ENCODE results near the gene GGA2.

DNA sequence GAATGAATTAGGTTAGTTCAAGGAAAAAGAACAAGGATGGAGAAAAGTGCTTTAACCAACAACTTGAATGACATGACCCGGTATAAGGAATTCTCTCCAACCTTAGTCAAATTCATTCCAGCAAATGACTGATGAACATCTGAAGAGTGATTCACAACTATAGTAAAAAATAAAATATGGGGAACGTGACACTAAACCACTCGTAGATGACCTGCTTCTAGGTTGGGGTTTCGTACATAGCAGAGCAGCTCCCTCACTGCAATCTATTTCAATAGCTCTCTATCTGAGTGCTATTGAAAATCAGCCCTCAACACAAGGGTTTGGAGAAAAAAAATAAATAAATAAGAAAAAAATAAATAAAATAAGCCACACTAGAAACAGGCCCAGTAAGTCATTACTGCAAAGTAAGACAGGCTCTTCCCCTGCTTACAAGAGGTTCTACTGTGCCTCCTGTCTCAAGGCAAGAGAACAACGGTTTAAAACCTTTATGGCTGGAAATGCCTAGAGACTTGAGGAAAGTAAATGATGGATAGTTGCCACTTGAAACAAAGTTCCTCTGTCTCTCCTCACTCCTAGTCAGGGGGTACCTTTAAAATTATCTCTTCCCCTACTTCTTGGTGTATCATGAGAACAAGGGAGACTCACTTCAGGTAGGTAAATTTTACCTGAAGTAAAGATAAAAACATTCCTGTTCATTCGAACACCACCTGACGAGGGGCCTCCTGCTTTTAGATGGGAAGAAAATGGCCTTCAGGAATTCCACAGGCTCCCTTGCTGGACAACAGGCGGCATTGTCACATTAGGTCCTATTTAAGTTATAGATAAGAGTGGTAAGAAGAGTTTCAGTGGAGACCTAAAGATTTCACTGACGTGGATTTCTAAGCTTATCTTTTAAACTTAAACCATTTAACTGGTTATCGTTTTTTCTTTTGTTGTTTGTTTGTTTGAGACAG is 77.8 kb downstream of the GGA2 start:
- TF ChIP-seq, protein P1, sequence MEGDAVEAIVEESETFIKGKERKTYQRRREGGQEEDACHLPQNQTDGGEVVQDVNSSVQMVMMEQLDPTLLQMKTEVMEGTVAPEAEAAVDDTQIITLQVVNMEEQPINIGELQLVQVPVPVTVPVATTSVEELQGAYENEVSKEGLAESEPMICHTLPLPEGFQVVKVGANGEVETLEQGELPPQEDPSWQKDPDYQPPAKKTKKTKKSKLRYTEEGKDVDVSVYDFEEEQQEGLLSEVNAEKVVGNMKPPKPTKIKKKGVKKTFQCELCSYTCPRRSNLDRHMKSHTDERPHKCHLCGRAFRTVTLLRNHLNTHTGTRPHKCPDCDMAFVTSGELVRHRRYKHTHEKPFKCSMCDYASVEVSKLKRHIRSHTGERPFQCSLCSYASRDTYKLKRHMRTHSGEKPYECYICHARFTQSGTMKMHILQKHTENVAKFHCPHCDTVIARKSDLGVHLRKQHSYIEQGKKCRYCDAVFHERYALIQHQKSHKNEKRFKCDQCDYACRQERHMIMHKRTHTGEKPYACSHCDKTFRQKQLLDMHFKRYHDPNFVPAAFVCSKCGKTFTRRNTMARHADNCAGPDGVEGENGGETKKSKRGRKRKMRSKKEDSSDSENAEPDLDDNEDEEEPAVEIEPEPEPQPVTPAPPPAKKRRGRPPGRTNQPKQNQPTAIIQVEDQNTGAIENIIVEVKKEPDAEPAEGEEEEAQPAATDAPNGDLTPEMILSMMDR (IDR thresholded peaks at IDR 0.05): peak in 2 of 7 experiments; percentile 28 to 33
- TF ChIP-seq EP300 (IDR thresholded peaks at IDR 0.05): no peak

All from stomach (tissue), 4 donors.